HG02798 (cell line): ENCODE results near the gene NAT9.

Experiments used
- ATAC-seq: cut with Tn5 transposase; IDR thresholded peaks from one replicate; pipeline ENCODE4 v1.9.1; 2021; ENCODE audit warnings: mild to moderate bottlenecking; ENCODE audit not compliant: unreplicated experiment, poor library complexity

Gene NAT9

DNA sequence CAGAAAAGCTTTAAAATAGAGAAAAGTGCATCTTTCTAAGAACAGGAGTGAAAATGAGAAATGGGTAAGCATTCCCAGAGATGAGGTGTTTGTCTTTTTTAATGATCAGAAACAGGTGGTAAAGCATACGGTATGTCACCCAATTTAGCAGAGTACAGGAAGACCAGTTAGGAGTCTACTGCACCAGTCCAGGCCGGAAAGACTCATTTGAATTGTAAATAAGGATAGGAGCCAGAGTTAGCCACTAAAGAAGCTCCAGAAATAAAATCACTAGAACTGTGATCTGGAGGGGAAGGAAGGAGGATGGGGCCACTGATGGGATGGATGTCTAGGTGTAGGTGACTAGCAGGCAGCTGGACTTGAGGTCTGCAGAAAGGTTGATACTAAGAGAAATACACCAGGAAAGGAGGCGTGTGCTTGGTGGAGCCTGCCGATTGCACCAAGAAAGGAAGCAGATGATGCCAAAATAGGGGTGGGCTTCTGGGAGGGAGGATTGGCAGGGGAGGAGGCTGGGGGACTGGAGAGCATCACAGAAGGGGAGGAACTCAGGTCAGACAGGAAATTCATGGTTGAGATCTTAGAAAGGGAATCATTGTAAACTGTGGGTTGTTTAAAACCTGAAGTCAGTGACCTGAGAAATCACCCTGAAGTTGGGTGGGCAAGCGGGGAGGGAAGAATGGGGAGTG, 8.1 kb upstream of the NAT9 start:
- ATAC-seq: no peak

DNA sequence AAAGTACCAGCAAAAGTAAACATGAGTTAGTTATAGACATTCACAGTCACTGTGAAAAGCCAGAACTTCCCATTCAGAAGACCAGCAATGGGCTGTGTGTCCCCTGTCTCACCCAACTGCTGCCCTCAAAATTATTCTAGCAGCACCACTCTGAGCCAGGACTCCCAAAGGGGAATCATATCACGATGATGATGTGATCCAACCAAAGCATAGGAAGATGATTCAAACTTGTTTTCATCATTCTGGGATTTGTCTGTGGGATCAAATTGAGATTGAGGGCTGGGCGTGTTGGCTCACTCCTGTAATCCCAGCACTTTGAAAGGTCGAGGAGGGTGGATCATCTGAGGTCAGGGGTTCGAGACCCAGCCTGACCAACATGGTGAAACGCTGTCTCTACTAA, 6.4 kb upstream of the NAT9 start:
- ATAC-seq: no peak

DNA sequence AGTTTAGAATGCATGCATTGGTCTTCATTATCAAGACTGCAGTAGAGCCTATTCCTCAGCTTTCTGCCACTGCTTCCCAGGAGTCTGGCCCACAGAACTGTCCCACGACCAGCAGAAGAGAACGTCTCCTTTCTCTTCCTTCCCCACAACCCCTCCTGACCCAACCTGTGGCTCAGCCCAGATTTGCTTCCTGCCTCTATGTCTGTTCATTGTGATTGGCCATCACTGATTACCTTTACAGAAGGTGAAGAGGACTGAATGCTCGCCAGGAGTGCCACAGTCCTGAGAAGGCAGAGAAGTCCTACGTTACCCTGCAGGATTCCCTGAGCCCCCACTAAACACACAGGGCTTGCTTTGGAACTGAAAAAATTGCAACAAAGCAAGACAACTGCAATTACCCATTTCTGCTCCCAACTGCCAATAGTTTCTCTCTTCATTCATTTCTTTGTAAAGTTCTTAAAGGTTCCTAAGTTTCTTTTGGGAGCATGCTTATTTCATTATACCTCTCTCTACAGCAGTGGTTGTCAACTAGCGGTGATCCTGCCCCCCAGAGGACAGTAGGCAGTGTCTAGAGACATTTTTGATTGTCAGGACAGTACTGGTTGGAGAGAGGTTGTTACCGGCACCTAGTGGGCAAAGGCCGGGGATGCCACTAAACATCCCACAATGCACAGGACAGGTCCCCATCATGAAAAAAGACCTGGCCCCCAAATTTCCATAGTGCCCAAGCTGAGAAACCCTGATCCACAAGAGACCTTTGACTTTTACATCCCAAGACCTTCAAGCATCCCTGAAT, 4.5 kb upstream of the NAT9 start:
- ATAC-seq: no peak

DNA sequence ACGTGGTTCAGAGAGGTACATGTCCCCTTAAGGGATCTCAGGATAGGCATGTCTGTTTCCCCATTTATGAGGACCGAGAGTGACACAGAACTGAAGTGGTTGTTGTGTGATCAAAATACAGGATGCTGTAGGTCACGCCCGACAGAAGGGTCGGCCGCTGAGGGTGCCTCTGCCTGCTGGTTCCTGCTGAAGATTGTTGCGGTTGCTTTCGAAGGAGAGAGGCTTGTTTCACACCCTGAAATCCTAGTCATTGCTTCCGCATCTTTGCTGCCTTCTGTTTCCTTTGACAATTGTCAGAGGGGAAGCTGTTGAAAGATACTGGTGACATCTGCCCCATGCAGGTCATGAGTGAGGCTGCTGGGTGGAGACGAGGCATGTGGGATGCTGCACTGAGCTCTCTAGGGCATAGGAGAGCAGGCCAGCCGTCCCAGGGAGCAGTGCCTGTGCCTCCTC, 3.8 kb upstream of the NAT9 start:
- peak; percentile 34 for ATAC-seq

DNA sequence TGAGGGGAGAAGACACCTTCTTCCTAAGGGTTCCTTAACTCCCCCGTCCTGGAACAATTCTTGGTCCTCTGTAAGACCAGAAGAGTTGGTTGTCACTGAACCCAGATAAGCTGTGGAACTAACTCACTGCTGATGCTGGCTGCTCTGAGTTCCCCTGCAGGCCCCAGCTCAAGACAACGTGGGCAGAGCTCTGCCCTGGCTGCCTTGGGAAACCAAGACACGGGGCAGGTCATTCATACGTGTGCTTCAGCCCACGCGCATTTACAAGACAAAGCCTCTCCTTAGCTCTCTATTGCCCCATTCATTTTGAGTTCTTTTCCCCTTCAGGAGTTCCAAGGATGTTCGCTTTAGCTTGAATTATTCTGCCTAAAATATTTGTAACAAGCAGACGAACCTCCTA, 3.4 kb upstream of the NAT9 start:
- ATAC-seq: no peak

DNA sequence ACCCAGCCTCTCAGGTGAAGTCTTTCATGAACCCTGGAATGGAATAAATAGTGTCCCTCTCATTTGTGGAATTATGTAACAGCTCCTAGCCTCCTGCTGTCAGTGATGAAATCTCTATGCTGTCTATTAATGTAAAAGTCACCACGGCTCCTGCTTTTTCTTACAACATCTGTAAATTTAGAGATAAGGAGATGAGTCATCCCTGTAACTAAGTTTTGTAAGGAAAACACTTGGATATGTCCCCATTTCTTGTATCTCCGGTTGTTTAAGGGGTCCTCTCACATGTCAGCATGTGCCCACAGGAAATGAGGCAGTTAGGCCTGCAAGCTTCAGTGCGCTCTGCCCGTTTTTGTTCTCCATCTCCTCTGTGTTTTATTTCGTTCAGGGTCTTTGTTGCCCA, 2.8 kb upstream of the NAT9 start:
- ATAC-seq: no peak

DNA sequence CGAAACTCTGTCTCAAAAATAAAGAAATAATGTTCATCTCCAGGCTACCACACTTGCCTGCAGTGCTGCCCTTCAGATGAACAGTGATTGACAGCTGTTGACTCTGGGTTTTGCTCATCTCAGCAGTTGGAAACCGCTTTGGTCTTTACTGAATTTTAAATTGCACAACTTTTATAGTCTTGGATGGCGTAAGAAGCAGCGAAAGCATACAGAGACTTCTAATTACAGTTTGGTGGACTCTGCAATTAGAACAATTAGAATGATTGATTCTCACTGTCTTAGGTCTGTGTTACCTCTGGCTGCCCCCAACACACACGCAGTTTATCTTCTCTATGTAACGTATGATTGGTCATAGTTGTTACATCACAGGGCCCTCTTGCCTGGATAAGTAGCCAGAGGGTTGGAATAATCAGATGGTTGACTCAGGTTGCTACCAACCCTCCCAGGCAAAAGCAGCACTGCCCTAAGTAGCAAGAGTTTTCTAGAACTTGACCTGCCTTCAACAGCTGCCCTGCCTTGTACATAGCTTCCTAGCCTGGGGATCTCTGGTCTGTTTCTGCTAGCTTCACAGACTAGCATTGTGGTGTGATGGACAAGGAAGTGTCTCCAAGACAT, 1.9 kb upstream of the NAT9 start:
- ATAC-seq: no peak

DNA sequence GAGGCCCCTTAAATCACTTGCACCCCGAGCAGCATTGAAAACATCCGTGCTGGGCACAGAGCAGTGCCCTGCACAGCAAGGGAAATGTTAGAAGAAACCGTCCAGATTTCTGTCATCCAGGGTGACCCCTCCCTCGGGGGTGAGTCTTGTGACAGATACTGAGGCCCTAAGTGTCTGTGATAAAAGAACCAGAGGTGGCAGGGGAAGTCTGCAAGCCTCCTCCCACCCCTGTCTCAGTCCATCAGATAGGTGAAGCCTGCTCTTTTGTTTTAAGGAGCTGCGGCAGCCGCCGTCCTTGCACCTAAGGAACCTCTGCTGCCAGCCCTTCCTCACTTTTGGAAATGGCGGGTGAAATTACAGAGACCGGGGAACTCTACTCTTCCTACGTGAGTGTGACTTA, 845 bp upstream of the NAT9 start:
- ATAC-seq: no peak

DNA sequence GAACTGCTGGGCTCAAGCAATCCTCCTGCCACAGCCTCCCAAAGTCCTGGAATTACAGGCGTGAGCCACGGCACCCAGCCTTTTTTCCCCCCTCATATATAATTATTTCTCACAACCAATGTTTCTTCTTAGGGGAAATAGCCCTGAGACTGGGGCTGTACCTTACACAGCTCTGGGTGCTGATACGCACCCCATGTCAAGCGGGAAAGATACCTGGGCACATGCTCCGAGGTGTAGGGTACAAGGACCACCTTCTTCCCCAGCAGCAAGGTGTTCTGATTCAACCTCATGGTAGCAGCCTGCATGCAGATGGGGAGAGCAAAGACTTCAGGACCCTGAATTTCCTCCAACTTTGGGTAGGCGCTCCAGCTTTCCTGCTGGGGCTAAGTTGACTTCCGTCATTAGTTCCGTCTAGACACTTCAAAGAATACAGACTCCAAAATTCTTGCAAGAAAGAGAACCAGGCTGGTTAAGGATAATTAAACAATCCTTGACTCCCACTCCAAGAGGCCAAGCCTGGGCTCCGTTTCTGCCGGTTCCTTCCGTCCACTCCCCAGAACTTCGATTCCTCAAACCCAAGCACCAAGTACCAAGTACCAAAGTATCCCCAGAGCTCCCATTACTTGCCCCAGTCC, 619 bp downstream of the NAT9 start:
- ATAC-seq: no peak

DNA sequence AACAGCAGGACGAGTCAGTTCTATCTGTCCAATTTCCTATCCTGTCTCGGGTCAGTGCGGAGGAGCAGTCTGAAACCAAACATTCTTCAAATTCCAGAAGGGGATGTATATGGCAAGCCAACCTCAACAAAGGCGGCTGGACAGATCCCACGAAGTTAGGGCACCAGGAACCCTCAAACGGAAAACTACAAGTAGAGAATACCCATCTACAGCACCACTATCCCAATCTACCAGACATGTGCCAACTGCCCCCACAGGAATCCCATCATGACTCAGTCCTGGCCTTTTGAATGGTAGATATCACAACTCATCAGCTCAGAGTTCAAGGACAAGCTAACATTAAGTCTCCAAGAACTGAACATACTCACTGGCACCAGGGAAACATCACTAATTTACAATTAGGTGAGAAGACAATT, 2.3 kb downstream of the NAT9 start:
- ATAC-seq: no peak

DNA sequence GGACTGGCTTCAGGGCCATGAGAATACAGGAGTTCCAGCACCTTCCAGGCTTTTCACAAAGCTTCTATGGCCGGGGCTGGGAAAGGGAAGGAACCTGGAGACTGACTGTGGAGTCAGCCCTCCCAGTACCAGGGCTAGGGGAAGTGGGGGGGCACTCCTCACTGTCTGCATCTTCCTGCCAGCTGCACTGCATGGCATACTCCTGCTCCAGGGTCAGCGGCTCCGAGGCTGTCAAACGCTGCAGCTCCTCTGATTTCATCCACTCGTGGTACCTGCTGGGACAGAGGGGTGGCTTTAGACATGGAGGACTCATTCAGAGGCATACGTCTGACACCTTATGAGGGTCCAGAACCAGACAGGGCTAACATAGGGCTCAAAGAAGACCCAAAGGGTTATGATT, 2.7 kb downstream of the NAT9 start:
- ATAC-seq: no peak

DNA sequence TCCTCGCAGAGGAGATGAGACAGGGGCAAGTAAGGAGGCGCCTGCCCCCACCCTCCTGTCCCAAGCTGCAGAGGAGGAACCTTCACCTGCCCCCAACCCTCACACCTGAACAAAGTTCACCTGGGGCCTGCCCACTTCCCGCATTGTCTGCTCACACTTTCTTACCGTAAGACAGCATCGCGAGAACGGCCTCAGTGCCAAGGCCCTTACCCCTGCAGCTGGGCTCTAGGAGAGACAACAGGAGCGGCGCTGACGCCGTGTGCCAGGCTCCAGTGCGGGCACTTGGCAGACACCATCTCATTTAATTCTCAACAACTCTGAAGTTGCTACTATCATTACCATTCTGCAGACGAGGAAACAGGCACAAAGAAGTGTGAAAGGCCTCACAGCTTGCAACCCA, 4.1 kb downstream of the NAT9 start:
- no peak for ATAC-seq

DNA sequence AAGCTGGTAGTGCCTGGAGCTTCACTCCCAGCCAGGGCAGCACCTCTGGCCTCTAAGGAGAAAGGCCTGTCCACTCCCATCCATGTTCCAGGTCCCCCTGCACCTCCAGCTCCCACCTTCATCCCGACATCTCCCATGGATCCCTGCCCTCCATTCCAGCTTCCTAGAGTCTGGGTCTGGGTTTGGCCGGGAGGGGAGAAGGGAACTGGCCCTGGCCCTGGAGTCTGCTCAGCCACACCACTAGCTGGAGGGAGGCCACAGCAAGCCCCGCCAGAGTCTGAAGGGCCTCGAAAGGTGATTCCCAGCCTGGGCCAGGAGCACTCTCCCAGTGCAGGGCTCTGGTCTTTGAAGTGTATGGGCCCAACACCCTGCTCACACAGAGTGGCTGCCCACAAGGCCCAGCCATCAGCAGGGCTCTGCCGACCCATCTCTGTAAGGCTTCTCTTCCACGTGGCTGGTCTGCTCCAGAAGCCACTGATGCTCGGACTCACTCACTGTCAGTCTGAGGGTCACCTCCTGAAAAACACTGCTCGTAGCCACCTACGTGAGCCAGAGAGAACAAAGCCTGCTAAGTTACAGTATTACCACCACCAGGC, 4.7 kb downstream of the NAT9 start:
- no peak for ATAC-seq

DNA sequence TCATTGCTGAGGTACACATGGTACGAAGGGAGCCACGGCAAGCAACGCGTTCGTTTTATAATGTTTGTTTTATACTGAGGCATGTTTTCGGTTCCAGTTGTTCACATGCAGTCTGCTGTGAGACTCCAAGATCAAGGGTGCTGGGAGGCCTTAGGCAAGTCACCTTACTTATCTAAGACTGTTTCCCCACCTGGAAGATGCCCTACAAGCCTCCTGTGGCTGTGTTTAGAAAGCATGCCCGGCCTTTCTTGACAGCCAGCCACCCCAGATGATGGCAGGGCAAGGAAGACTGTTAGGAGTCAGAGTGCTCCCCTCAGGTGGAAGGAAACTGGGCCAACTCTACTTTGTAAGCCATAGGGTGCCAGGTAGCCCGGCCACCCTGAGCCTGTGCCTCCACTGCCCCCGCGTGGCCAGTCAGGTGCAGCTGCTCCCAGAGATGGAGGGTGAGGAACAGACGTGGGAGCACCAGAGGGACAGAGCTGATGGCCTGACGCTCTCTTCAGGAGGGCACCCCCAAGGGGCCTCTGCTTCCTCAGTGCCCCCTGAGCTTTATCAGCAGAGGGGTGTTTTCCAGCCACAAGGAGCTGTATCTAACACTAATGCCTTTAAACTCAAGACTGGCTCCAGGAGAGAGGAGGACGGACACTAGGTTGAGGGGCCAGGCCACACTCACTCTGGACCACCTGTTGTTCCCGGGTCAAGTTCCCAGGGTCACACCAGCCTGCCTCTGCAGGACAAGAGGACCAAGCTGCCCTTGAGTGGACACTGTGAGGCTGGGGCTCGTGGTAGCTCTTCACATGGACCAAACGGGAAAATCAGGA, 5.4 kb downstream of the NAT9 start:
- ATAC-seq: no peak

DNA sequence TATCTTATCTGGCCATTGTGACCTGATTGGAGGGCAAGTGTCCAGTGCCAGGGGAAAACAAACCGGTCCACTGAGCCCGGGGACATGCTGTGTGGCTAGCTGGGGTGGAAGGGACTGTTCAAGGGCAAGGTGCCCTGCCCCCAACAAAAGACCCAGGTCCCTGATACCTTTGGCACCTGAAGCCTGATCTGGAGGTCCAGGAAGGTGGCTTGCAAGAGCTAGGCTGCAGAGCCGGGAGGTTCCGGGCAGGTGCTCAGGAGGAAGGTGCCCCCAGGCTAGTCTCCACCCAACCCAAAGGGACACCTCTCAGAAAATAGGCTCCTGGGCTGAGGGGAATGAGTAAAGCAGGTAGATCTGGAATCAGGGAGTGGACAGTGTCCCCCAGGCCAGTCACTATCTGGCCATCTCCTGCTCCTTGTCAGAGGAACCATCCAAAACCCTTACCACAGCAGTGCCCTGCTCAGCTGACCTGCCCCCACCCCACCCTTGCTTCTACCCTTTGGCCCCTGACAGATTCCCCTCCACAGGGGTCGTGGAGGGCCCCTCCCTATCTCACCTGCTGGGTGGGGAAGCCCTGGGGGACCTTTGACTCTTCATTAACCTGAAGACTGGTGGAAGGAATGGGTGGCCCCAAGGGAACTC, 6.2 kb downstream of the NAT9 start:
- ATAC-seq: no peak

DNA sequence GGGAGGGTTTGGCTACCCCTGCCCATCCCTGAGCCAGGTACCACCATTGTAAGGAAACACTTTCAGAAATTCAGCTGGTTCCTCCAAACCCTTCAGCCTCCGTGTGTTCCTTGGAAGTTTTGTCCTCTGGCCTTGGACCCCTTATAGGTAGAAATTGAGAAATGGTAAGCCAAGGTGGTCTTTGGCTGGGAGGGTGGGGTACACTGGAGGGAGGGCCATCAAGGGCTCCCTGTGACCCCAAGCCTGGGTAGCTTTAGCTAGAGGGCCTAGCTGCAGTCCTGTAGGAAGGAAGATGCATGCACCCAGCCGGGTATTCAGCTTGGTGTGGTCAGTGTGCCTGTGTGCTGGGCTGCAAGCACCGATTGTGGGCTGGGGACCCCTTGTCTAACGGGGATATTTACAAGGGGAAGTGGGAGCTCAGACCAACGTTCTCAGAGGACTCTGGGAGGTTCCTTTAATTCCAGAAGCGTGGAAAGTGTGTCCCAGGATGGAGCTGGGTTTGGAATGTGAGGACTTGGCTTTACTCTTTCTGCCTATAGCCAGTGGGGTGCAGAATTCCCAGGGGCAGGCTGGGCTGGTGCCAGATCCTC, 6.8 kb downstream of the NAT9 start:
- no peak for ATAC-seq

DNA sequence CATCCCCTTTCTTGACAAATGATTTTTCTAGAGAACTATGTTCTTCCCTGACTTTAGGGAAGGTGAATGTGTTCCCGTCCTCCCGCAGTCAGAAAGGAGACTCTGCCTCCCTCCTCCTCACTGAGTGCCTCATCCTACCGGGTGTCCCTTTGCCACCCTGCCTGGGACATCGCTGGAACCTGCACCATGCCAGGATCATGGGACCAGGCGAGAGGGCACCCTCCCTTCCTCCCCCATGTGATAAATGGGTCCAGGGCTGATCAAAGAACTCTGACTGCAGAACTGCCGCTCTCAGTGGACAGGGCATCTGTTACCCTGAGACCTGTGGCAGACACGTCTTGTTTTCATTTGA, 7.4 kb downstream of the NAT9 start:
- ATAC-seq: no peak

DNA sequence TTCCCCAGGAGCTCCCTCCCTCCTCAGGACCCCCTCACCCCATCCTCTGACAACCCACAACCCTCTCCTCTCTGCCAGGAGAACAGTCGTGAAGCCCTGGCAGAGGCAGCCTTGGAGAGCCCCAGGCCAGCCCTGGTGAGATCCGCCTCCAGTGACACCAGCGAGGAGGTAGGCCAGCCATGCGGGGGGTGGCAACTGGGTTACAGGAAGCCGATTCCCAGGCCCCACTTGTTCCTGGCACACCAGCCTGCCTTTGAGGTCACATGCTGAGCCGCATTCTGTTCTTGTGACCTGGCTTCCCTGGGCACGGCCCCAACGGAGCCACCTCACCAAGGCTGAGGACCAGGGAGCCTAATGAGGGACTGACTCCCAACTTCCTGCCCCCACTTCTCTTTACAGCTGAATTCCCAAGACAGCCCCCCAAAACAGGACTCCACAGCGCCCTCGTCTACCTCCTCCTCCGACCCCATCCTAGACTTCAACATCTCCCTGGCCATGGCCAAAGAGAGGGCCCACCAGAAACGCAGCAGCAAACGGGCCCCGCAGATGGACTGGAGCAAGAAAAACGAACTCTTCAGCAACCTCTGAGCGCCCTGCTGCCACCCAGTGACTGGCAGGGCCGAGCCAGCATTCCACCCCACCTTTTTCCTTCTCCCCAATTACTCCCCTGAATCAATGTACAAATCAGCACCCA, 7.9 kb downstream of the NAT9 start:
- ATAC-seq: no peak

DNA sequence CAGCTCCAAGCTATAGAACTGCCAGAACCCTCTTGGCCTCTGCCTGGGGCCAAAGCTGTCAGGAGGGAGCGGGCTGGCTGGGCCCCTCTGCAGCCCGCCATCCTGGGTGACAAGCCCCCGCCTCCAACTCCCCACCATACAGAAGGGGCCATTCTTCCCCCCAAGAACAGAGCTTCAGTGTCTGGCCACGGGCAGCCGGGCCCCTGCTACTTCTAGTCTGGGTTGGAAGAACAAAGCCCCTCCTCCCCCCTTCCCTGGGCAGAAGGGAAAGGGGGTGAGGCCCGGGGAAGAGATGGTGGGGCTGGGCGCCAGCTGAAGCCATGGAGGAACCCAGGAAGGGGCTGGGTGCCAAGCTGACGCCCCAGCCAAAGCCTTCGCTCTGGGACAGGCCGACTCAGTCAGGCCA, 9.0 kb downstream of the NAT9 start:
- ATAC-seq: no peak
